Measurements from ENCODE around the gene DDX46.

- no peak for TF ChIP-seq YY1 (IDR thresholded peaks at IDR 0.05; ENCODE audit: low read depth)
- no peak for TF ChIP-seq EP300 (IDR thresholded peaks at IDR 0.05; ENCODE audit: borderline replicate concordance)
- no peak for TF ChIP-seq CREB1 (IDR thresholded peaks at IDR 0.05; ENCODE audit: low read depth)
- TF ChIP-seq, protein P1, sequence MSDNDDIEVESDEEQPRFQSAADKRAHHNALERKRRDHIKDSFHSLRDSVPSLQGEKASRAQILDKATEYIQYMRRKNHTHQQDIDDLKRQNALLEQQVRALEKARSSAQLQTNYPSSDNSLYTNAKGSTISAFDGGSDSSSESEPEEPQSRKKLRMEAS (IDR thresholded peaks at IDR 0.05): no peak
- no peak for TF ChIP-seq NFIC (IDR thresholded peaks at IDR 0.05)
- no peak for TF ChIP-seq RAD21 (IDR thresholded peaks at IDR 0.05; ENCODE audit: low read depth)
Observed at GRCh38 chr5:134824681-134825080, 66.1 kb downstream of the DDX46 start.
